ENCODE data around the gene CALHM6. TPM values are rescaled to one million over a fixed set of nuclear protein-coding genes. Genes with fewer than 3 reads are reported as not detected.
A peak's percentile ranks its signal among the peaks of the same experiment; 100 is the strongest.

The CALHM6 gene
- not detected in 2 replicates for total RNA-seq (2014; rRNA removed; shearing (Covaris generic))

DNA sequence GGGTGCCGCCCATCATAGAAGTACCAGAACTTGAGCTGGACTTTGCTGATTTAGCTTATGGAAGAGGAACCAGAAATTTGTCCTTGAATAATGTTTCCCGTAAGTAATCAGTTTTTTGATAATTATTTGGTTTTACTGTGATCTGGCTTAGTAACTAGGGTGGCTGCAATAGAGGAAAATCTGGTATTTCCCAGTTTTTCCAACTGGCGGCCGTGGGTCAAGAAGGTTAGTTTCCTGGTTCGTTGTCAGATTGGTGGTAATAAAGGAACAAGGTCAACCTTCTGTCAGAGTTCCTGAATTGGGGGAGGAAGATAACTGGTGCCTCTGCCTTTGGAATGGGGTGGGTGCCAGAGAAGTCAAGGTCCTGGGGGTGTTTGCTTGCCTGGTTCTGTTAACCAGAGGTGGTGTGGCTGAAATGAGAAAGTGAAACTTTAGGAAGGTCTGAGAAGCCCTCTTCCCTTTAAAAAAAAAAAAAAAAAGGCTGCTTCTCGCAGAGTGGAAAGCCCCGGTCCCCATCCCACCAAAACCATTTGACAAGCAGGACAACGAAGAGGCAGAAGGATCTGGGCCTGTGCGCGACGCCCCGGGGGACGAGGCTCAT is at the start of gene CALHM6:
Gene CALHM6 (plus strand): TSS at position 45 of the 601 bp plus-strand sequence. CDS start 555 bp downstream, at position 600.
- Histone ChIP-seq H3K4me3 (peak within 1 kb of the TSS; percentile 18), H3K27ac (no peak within 1 kb of the TSS), H3K9me3 (replicated peaks) (peaks cover 8% of the 10 kb centered on the region), H3K27me3 (replicated peaks) (peaks cover 52% of the 10 kb centered on the region), H3K36me3 (no peaks in the 10 kb centered on the region), H3K4me1 (replicated peaks) (peaks cover 7% of the 10 kb centered on the region)
- no peak for DNase-seq (ENCODE audit: low read depth in 1 of 2, low spot score in 2 of 2)

GRCh38 chr6:116412270-116412669 is 48.9 kb upstream of the CALHM6 start:
- Histone ChIP-seq H3K27ac (no peak overlapping the region), H3K4me1 (replicated peaks) (peaks cover 21% of the 10 kb centered on the region), H3K27me3 (replicated peaks) (no peaks in the 10 kb centered on the region), H3K4me3 (no peak overlapping the region), H3K9me3 (replicated peaks) (no peaks in the 10 kb centered on the region), H3K36me3 (no peaks in the 10 kb centered on the region)
- DNase-seq (ENCODE audit: low read depth in 1 of 2, low spot score in 2 of 2) = no peak

DNA sequence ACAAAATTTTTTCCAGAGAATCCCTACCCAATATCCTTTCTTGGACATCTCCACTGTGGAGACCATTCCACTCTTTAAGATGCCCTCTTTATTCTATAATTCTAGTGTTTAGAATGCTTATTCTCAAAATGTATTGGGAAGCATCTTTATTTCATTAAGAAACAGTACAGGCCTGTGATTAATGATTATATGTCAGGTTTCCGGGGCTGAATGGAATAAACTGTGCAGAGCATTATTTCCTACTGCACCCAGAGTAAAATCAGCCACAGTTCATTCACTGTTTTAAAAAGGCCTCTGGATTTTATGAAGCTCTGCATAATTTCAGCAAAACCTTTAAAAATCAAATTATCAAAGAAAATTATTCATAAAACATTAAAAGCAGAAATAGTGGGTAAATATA is 47.8 kb upstream of the CALHM6 start:
- H3K27ac ChIP-seq = no peak overlapping the region
- no peaks in the 10 kb centered on the region for H3K36me3 ChIP-seq
- DNase-seq (ENCODE audit: low read depth in 1 of 2, low spot score in 2 of 2) = no peak
- no peaks in the 10 kb centered on the region for H3K27me3 ChIP-seq (replicated peaks)
- H3K4me1 ChIP-seq (replicated peaks) = peaks cover 19% of the 10 kb centered on the region
- H3K9me3 ChIP-seq (replicated peaks) = no peaks in the 10 kb centered on the region
- no peak overlapping the region for H3K4me3 ChIP-seq

GRCh38 chr6:116417661-116418060 is 43.5 kb upstream of the CALHM6 start:
- Histone ChIP-seq H3K4me3 (no peak overlapping the region), H3K27me3 (replicated peaks) (no peaks in the 10 kb centered on the region), H3K36me3 (no peaks in the 10 kb centered on the region), H3K9me3 (replicated peaks) (no peaks in the 10 kb centered on the region), H3K27ac (no peak overlapping the region), H3K4me1 (replicated peaks) (peaks cover 8% of the 10 kb centered on the region)
- DNase-seq (ENCODE audit: low read depth in 1 of 2, low spot score in 2 of 2) = no peak

DNA sequence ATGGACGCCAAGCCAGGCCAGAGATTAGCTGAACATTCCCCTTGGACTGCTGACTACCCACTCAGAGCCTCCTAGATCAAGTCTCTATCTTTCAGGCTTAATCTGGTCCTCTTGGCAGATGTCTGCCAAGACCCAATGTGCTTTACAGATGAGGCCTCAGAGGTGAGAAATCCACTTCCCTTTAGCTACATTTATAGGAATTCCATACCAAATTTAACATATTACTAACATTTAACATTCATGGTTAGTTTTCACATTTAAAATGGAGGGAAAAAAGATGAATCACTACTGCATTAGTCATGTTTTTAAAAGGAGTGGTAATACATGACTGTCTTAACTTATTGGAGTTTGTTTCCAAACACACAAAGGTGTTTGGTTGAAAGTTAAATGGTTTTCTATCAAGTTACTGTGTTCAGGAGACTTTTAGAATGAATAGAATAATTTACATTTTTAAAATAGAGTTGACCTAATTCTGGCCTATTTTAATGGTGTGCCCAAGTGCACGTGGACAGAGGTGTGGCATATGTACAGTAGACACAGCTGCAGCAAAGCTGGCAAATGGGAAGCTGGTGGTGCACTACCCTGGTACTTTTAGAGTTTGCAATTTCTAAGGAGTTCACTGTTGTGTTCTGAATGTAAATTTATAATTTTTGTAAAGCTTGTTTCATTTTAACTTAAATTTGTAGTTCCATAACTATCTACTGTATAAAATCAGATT is 41.9 kb upstream of the CALHM6 start:
- no peak overlapping the region for H3K27ac ChIP-seq
- no peak for DNase-seq (ENCODE audit: low read depth in 1 of 2, low spot score in 2 of 2)

DNA sequence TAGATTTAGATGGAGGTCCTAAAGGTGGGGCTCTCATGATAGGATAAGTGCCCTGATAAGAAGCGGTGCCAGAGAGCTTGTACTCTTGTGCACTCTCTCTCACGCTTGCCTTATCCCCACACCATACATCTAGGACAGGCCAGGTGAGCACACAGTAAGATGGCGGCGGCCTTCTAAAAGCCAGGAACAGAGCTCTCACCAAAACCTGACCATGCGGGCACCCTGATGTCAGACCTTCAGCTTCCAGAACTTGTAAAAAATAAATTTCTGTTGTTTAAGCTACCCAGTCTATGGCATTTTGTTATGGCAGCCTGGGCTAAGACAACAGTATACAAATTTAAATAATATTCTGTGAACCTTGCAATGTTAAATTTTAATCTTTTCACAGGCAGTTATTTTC is 40.8 kb upstream of the CALHM6 start:
- Histone ChIP-seq H3K27me3 (replicated peaks) (no peaks in the 10 kb centered on the region), H3K36me3 (no peaks in the 10 kb centered on the region)

More for the DNA sequence above, 41.9 kb upstream of the CALHM6 start:
- Histone ChIP-seq H3K4me1 (replicated peaks) (peaks cover 8% of the 10 kb centered on the region), H3K36me3 (no peaks in the 10 kb centered on the region), H3K9me3 (replicated peaks) (no peaks in the 10 kb centered on the region), H3K27me3 (replicated peaks) (no peaks in the 10 kb centered on the region), H3K4me3 (no peak overlapping the region)

DNA sequence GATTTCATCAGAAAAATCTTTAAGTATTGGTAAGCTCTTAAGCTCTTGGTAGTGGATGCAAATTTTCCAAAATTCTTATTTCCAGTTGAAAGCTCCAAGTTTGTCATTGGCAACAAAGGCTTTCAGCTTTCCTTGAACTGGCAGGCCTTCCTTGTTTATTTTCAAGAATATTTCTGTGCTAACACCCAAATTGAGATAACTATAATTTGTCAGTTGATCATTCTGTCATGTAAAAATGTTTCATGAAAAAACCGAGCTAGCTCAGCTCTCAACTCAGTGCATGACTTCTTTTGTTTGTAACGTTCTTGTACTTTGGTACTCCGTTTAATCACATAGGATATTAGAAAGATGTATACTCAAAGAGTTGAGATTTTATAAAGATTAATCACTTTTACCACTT is 38.9 kb upstream of the CALHM6 start:
- H3K27me3 ChIP-seq (replicated peaks) = no peaks in the 10 kb centered on the region
- H3K36me3 ChIP-seq = peaks cover 3% of the 10 kb centered on the region
- peaks cover 8% of the 10 kb centered on the region for H3K4me1 ChIP-seq (replicated peaks)
- H3K27ac ChIP-seq = no peak overlapping the region
- no peaks in the 10 kb centered on the region for H3K9me3 ChIP-seq (replicated peaks)
- H3K4me3 ChIP-seq = no peak overlapping the region
- no peak for DNase-seq (ENCODE audit: low read depth in 1 of 2, low spot score in 2 of 2)

More for the DNA sequence above, 40.8 kb upstream of the CALHM6 start:
- H3K27ac ChIP-seq = no peak overlapping the region
- DNase-seq (ENCODE audit: low read depth in 1 of 2, low spot score in 2 of 2) = no peak
- H3K4me3 ChIP-seq = no peak overlapping the region
- H3K9me3 ChIP-seq (replicated peaks) = no peaks in the 10 kb centered on the region
- H3K4me1 ChIP-seq (replicated peaks) = peaks cover 8% of the 10 kb centered on the region

GRCh38 chr6:116424001-116424400 is 37.2 kb upstream of the CALHM6 start:
- no peak for DNase-seq (ENCODE audit: low read depth in 1 of 2, low spot score in 2 of 2)
- peaks cover 4% of the 10 kb centered on the region for H3K4me1 ChIP-seq (replicated peaks)
- H3K36me3 ChIP-seq = peaks cover 9% of the 10 kb centered on the region
- H3K27me3 ChIP-seq (replicated peaks) = no peaks in the 10 kb centered on the region
- H3K9me3 ChIP-seq (replicated peaks) = no peaks in the 10 kb centered on the region
- H3K4me3 ChIP-seq = no peak overlapping the region
- H3K27ac ChIP-seq = no peak overlapping the region

DNA sequence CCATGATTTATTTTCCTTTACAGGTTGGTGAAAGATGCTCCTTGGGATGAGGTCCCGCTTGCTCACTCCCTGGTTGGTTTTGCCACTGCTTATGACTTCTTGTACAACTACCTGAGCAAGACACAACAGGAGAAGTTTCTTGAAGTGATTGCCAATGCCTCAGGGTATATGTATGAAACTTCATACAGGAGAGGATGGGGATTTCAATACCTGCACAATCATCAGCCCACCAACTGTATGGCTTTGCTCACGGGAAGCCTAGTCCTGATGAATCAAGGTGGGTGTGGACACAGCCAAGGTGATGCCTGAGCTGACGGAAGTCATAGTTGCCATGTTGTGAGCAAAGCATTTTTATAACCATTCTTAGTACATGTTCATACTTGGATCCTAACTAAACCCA is 34.6 kb upstream of the CALHM6 start:
- Histone ChIP-seq H3K27ac (no peak overlapping the region), H3K4me1 (replicated peaks) (no peaks in the 10 kb centered on the region), H3K4me3 (no peak overlapping the region), H3K9me3 (replicated peaks) (no peaks in the 10 kb centered on the region), H3K27me3 (replicated peaks) (no peaks in the 10 kb centered on the region), H3K36me3 (peaks cover 12% of the 10 kb centered on the region)
- no peak for DNase-seq (ENCODE audit: low read depth in 1 of 2, low spot score in 2 of 2)

GRCh38 chr6:116429111-116429510 is 32.1 kb upstream of the CALHM6 start:
- no peak overlapping the region for H3K27ac ChIP-seq
- DNase-seq (ENCODE audit: low read depth in 1 of 2, low spot score in 2 of 2) = no peak
- H3K27me3 ChIP-seq (replicated peaks) = no peaks in the 10 kb centered on the region
- no peak overlapping the region for H3K4me3 ChIP-seq
- peaks cover 12% of the 10 kb centered on the region for H3K36me3 ChIP-seq
- H3K4me1 ChIP-seq (replicated peaks) = no peaks in the 10 kb centered on the region
- H3K9me3 ChIP-seq (replicated peaks) = no peaks in the 10 kb centered on the region

GRCh38 chr6:116430860-116431259 is 30.3 kb upstream of the CALHM6 start:
- Histone ChIP-seq H3K4me3 (no peak overlapping the region), H3K27ac (no peak overlapping the region), H3K9me3 (replicated peaks) (no peaks in the 10 kb centered on the region), H3K4me1 (replicated peaks) (no peaks in the 10 kb centered on the region), H3K27me3 (replicated peaks) (no peaks in the 10 kb centered on the region), H3K36me3 (peaks cover 12% of the 10 kb centered on the region)
- no peak for DNase-seq (ENCODE audit: low read depth in 1 of 2, low spot score in 2 of 2)

DNA sequence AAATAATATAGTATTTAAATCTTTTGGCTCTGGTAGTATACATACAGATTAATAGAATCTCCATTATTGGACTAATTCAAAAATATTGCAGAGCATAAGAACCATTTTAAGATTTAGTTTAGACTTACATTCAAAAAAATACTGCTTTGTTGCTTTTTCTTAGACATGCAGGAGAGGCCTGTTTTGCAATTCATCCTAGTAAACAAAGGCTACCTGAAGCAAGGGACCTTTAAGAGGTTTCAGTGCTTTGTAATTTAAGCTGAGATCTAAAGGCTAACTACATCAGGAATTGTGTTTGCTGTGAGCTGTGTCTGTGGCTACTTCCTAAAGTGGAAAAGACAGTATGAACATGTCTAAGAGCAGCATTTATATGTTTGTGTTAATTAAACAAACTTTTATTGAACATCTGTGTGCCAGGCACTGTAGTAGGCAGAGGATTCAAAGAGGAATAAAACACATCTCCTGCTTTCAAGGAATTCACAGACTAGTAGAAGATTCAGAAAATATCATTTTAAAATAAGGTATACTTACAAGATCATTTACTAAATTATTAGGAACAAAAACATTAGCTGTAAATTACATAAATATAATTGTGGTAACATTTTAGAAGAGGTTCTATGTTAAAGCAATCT is 29.1 kb upstream of the CALHM6 start:
- Histone ChIP-seq H3K27me3 (replicated peaks) (no peaks in the 10 kb centered on the region), H3K27ac (no peak overlapping the region), H3K36me3 (peaks cover 9% of the 10 kb centered on the region; the same call in 1 of the 2 replicates), H3K4me3 (no peak overlapping the region), H3K4me1 (replicated peaks) (no peaks in the 10 kb centered on the region), H3K9me3 (replicated peaks) (no peaks in the 10 kb centered on the region)
- DNase-seq (ENCODE audit: low read depth in 1 of 2, low spot score in 2 of 2) = no peak

GRCh38 chr6:116433206-116433712 is 27.9 kb upstream of the CALHM6 start:
- no peak overlapping the region for H3K27ac ChIP-seq
- H3K4me1 ChIP-seq (replicated peaks) = no peaks in the 10 kb centered on the region
- no peak for DNase-seq (ENCODE audit: low read depth in 1 of 2, low spot score in 2 of 2)
- H3K36me3 ChIP-seq = 0 out of 2 replicates have a peak, but pooled peaks cover 3% of the 10 kb centered on the region
- H3K4me3 ChIP-seq = no peak overlapping the region
- H3K9me3 ChIP-seq (replicated peaks) = no peaks in the 10 kb centered on the region
- no peaks in the 10 kb centered on the region for H3K27me3 ChIP-seq (replicated peaks)
